Coronary artery (tissue), 2 donors: ENCODE measurements around the gene ARPIN.
"Not testable (repeated sequence)": the region's sequence is repeated elsewhere in the genome, so short reads cannot be mapped to it uniquely, and the experiment has no call there.

Experiments
- DNase-seq: peaks from one replicate; pipeline ENCODE4 v3.0.0-alpha.2; 2017; ENCODE audit warnings: low spot score
- H3K27ac ChIP-seq, 2 donors: fragments of 200-600 bp; sonication (generic); one replicate each; pipeline ENCODE4 v1.5.1; 2016 to 2019
- H3K4me3 ChIP-seq: fragments of 200-600 bp; sonication (generic); 2 replicates; pipeline ENCODE4 v1.5.1; 2016; ENCODE audit warnings: mild to moderate bottlenecking, moderate library complexity
- TF ChIP-seq, protein P1 (sequence below): fragments of 200-600 bp; sonication (generic); IDR thresholded peaks from one replicate; pipeline ENCODE4 v1.5.1; 2019; ENCODE audit warnings: antibody characterized with exemption

ARPIN gene

GRCh38 chr15:89939910-89940309 is 27.2 kb upstream of the ARPIN start:
- TF ChIP-seq, protein P1, sequence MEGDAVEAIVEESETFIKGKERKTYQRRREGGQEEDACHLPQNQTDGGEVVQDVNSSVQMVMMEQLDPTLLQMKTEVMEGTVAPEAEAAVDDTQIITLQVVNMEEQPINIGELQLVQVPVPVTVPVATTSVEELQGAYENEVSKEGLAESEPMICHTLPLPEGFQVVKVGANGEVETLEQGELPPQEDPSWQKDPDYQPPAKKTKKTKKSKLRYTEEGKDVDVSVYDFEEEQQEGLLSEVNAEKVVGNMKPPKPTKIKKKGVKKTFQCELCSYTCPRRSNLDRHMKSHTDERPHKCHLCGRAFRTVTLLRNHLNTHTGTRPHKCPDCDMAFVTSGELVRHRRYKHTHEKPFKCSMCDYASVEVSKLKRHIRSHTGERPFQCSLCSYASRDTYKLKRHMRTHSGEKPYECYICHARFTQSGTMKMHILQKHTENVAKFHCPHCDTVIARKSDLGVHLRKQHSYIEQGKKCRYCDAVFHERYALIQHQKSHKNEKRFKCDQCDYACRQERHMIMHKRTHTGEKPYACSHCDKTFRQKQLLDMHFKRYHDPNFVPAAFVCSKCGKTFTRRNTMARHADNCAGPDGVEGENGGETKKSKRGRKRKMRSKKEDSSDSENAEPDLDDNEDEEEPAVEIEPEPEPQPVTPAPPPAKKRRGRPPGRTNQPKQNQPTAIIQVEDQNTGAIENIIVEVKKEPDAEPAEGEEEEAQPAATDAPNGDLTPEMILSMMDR = no peak
- H3K27ac ChIP-seq = no peak overlapping the region

GRCh38 chr15:89939377-89939776 is 26.6 kb upstream of the ARPIN start:
- not testable (repeated sequence) for H3K4me3 ChIP-seq, DNase-seq

More at GRCh38 chr15:89939910-89940309, 27.2 kb upstream of the ARPIN start:
- no peak overlapping the region for H3K4me3 ChIP-seq
- no peak for DNase-seq

GRCh38 chr15:89937365-89938350 is 24.9 kb upstream of the ARPIN start:
- no peak overlapping the region for H3K27ac ChIP-seq
- H3K4me3 ChIP-seq = no peak overlapping the region
- TF ChIP-seq, protein P1 = no peak
- DNase-seq = no peak

More at GRCh38 chr15:89939377-89939776, 26.6 kb upstream of the ARPIN start:
- H3K27ac ChIP-seq = not testable (repeated sequence)

DNA sequence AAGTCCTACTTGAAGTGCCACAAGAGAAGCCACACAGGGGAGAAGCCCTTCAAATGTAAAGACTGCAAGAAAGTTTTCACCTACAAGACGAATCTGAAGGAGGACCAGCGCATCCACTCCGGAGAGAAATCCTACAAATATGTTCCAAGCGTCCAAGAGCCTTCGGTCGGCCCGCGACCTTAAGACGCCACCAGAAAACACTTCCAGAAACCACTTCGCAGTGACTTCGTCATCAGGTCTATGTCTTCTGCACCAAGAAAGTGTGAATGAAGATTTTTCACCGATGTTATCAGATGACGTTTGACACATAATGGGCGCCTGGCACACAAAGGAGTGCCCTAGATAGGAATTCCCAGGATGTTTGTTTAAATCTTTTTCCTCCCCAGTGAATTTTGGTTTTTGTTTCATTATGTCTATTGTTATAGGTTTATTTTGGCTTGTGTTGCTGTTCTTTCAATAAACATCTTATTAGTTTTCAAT is 24.1 kb upstream of the ARPIN start:
- TF ChIP-seq, protein P1 = no peak
- no peak for DNase-seq
- Histone ChIP-seq H3K27ac (no peak overlapping the region), H3K4me3 (no peak overlapping the region)

DNA sequence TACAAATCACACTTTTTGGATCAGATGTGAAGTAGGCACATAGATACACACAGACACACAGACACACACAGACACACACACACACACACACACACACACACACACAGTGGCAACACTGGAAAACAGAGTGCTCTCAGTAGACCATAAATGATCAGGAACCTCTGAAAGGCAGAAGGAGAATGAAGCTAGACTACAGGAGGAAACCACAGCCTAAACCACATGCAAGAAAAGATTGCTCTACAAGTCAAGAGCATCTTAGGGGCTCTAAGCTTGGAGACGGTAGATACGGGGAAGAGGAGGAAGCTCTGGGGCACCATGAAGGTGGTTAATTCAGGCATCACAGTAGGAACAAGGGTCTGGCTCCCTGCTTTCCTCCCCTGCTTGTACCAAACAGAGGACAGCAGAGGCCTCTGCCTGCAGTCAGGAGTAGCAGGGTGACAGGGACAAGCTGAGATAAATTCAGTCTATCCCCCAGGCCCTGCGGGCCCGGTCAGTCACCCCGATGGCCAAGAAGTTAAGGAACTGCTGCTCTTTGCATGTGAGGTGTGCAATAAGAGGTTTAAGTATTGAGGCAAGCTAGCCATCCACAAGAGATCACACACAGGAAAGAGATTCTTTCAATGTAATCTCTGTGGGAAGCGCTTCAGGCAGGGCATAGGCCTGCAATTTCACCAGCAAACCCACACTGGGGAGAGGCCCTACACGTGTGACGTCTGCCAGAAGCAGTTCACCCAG is 23.5 kb upstream of the ARPIN start:
- no peak for DNase-seq
- H3K4me3 ChIP-seq = no peak overlapping the region
- TF ChIP-seq, protein P1 = no peak
- no peak overlapping the region for H3K27ac ChIP-seq

GRCh38 chr15:89932880-89933279 is 20.1 kb upstream of the ARPIN start:
- TF ChIP-seq, protein P1 = no peak
- H3K27ac ChIP-seq = no peak overlapping the region
- no peak overlapping the region for H3K4me3 ChIP-seq
- no peak for DNase-seq

- TF ChIP-seq, protein P1 = no peak
- H3K27ac ChIP-seq = no peak overlapping the region
- no peak overlapping the region for H3K4me3 ChIP-seq
- DNase-seq = no peak
Observed at GRCh38 chr15:89928421-89928820, 15.7 kb upstream of the ARPIN start.
